COLO668 (cell line): ENCODE measurements around the gene CLEC10A.
"Not testable (repeated sequence)": the region's sequence is repeated elsewhere in the genome, so short reads cannot be mapped to it uniquely, and the experiment has no call there.

Experiments used
- DNase-seq: peaks from one replicate; lab custom pipeline; 2025; ENCODE audit not compliant: unreplicated experiment; lab: John Stamatoyannopoulos, UW

Gene CLEC10A, protein sequence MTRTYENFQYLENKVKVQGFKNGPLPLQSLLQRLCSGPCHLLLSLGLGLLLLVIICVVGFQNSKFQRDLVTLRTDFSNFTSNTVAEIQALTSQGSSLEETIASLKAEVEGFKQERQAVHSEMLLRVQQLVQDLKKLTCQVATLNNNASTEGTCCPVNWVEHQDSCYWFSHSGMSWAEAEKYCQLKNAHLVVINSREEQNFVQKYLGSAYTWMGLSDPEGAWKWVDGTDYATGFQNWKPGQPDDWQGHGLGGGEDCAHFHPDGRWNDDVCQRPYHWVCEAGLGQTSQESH

DNA sequence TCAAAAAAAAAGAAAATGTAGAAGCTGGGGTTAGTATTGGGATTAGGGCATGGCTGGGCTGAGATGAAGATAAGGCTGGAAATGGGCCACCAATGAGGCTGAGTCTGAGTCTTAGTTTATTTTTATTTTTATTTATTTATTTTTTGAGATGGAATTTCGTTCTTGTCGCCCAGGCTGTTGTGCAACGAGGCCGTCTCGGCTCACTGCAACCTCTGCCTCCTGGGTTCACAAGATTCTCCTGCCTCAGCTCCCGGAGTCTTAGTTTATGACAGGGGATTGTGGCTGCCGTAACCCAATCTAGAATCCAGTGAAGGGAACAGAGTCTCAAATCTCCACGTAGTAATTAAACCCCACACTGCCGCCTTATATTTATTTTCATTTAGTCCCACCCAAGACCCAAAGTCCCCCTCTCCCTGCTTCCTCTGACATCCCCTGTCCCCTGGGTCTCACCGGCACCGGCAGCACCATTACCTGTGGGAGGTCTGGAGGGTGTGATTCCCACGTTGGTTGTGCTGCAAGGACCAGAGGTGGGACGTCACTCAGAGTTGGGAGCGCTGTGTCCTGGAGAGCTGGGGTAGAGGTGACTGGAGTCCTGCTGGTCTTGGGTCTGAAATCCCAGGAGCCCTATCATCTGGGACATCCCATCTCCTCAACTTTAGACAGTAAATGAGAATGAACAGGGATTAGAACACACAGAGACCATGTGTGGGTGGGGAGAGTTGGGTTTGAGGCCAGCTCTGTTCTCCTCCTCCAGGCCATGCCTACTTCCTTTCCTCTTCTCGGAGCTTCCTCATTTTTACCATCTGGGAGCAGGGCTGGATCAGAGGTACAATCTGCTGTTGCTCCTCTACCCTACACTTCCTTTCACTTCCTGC, at the start of gene CLEC10A:
Gene CLEC10A (minus strand): TSS at position 671 of the 875 bp plus-strand sequence. CDS start 1,439 bp downstream, outside the sequence.
- no peak for DNase-seq

DNA sequence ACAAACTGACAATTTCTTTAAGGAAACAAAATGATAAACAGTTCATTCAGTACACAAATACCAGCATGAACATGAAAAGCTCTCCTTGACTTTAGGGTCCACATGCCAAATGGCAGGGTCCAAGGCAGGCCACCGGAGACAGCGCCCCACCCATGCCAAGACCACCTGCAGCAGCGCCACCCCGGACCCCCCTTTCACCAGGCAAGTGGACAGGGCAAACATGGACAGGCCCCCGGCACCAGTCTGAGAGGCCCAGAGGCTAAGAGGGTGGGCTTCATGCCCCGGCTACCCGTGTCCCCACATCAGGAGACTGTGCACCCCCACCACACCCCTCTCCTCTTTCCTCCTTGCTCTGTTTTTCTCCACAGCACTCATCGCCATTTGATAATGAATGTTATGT, 49.3 kb upstream of the CLEC10A start:
- no peak for DNase-seq

DNA sequence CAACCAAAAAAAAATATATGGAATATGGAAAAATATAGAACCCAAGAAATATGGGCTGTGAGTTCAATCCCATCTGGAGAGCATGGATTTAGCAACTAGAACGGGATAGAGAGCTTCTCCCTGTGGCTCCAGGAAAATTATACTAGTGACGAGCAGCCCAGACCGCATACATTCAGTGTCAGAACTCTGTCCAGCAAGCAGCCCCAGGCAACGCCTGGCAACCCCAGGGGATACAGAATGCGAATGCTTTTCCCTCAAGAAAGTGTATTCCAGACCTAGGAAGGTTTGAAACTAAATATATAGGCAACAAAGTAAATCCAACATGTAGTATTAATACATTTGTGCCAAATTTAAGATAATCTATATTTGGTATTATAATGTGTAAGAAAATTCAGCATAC, 48.1 kb upstream of the CLEC10A start:
- no peak for DNase-seq

DNA sequence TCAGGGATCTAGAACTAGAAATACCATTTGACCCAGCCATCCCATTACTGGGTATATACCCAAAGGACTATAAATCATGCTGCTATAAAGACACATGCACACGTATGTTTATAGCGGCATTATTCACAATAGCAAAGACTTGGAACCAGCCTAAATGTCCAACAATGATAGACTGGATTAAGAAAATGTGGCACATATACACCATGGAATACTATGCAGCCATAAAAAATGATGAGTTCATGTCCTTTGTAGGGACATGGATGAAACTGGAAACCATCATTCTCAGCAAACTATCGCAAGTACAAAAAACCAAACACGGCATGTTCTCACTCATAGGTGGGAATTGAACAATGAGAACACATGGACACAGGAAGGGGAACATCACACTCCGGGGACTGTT, 47.5 kb upstream of the CLEC10A start:
- not testable (repeated sequence) for DNase-seq

DNA sequence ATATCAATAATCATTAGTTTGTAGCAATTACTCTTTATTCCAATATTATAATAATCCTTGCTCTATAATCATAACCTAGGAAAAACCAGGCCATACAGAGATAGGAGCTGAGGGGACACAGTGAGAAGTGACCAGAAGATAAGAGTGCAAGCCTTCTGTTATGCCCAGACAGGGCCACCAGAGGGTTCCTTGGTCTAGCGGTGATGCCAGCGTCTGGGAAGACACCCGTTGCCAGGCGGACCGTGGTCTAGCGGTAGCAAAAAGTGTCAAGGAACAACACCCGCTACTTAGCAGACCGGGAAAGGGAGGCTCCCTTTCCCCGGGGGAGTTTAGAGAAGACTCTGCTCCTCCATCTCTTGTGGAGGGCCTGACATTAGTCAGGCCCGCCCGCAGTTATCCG, 46.3 kb upstream of the CLEC10A start:
- DNase-seq = not testable (repeated sequence)

DNA sequence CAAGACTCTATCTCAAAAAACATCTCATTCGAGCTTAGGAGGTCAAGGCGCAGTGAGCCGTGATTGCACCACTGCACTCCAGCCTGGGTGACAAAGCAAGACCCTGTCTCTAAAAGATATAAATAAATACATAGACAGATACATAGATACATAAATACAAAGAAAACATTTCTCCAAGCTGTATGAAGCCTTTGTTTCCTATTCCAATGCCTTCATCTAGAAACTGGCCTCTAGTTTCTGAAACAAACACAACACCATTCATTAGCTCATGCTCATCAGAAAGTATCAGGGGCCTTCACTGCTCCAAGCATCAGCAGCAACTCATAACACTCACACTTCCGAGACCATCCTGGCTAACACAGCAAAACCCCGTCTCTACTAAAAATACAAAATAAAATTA, 44.9 kb upstream of the CLEC10A start:
- DNase-seq = no peak

DNA sequence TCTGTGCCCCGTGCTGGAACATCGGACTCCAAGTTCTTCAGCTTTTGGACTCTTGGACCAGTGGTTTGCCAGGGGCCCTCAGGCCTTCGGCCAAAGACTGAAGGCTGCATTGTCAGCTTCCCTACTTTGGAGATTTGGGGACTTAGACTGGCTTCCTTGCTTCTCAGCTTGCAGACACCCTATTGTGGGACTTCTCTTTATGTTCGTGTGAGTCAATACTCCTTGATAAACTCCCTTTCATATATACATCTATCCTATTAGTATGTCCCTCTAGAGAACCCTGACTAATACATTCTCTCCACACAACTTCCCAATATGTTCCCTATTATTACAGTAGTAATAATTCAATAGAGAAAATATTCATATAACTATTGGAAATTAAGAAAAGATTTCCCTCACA, 43.8 kb upstream of the CLEC10A start:
- no peak for DNase-seq

DNA sequence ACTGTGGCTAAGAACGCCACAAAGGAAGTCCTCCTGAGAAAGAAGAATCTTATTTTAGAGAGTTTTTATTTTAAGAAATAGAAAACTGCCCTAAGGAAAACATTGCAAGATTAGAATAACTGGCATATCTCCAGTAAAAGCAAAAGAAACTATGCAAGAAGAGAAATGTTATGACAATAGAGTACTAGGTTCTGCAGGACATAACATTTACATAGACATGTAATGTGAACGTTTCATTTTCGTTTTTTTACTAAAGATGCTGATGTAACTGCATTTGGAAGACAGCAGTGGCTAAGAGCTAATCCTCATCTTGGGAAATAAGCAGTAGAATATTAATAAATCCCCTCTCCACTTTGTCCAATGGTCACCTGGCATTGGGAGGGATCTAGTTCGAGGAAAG, 42.3 kb upstream of the CLEC10A start:
- no peak for DNase-seq

DNA sequence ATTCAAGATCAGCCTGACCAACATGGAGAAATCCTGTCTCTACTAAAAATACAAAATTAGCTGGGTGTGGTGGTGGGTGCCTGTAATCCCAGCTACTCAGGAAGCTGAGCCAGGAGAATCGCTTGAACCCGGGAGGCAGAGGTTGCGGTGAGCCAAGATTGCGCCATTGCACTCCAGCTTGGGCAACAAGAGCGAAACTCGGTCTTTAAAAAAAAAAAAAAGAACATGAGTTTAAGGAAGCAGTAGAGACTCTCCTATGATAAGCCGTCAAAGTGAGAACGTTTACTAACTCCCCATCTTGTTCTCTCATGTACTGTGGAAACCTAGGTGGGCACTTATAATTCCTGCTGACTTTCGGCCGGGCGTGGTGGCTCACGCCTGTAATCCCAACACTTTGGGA, 40.6 kb upstream of the CLEC10A start:
- not testable (repeated sequence) for DNase-seq

DNA sequence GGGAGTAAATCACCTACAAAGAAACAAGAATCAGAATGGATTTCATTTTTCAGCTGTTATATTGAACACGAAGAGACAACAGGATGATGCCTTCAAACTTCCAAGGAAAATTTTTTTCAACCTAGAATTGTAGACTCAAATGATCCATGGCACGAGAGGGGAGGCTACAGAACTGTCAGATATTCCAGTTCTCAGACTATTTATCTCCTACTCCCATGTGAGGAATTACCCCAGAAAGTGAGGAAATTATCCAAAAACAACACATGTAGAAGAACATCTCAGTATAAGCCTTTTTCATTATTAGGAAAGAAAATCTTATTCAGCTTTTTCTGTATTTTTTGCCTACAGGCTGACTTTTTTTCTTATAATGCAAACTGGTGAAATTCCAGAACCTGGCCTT, 40.1 kb upstream of the CLEC10A start:
- DNase-seq = no peak

DNA sequence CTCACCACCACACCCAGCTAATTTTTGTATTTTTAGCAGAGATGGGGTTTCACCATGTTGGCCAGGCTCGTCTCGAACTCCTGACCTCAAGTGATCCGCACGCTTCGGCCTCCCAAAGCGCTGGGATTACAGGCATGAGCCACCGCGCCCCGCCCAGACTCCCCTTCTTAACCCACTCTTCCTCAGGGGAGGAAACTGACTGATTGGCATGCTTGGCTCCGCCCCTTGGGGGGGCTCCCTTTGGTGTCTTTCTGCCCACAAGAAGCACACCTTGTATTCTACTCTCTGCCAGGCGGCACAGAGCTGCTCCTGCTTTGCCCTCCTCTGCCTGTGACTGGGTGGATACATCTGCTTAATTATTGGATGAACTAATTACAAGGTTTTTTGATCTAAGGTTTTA, 39.3 kb upstream of the CLEC10A start:
- no peak for DNase-seq

DNA sequence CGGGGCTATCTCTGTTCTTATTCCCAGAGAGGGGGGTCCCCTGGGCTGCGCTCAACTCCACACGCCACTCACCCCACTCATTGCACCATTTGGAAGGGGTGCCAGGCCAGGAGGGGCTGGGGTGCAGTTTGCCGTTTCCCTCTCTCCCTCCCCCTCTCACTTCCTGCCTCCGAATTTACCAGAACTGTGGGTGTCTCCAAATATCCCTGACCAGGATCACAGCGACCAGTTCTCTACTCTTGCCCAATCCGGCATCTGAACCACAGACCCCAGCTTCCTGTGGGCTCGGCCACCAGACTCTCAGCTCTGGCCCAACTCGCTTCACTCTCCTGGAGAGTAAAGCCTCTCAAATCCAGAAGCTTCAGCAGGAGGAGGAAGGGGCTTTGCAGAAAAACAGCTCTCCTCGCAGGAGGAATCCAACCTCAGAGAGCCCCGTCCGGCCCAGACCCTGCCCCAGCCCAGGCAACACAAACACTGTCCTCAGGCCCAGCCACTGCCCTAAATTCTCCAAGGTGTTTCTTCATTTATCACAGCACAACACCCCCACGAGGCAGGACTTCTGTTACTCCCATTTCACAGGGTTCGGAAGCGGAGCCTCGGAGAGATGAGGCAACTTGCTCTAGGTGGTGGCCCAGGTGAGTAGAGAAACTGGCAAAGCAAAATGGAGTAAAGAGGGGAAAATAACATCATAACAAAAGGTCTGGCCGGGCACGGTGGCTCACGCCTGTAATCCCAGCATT, 35.0 kb upstream of the CLEC10A start:
- no peak for DNase-seq

DNA sequence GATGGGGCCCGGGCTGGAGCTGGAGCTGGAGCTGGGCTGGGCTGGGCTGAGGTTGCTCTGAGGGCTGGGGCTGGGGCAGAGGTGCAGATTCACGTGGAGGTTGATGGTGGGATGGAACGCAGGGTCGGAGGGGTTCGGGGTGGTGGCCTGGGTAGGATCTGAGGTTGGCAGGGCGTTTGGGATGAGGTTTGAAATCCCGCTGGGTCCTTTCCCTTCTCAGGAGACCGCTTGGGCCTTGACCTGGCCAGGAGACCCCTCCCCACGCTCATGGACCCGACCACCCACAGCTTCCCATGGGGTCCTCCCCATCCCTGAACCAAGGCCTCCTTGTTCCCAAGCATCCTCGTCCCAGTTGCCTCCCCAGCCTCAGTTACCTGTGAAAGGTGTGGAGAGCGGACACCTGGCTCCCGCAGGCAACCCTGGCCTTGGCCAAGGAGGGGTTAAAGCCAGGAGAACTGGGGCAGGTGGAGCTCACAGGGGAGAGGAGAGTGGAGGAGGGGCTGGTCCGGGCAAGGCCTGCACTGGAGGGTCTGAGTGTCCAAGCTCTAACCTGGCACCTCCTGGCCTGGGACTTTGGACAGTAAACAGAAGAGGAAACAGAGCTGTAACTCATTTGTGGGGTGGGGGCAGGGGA, 34.3 kb upstream of the CLEC10A start, which contains the start of gene ASGR2:
Gene ASGR2 (minus strand): TSS at position 582 of the 634 bp plus-strand sequence. CDS start 582 bp downstream, outside the sequence.
- no peak for DNase-seq

DNA sequence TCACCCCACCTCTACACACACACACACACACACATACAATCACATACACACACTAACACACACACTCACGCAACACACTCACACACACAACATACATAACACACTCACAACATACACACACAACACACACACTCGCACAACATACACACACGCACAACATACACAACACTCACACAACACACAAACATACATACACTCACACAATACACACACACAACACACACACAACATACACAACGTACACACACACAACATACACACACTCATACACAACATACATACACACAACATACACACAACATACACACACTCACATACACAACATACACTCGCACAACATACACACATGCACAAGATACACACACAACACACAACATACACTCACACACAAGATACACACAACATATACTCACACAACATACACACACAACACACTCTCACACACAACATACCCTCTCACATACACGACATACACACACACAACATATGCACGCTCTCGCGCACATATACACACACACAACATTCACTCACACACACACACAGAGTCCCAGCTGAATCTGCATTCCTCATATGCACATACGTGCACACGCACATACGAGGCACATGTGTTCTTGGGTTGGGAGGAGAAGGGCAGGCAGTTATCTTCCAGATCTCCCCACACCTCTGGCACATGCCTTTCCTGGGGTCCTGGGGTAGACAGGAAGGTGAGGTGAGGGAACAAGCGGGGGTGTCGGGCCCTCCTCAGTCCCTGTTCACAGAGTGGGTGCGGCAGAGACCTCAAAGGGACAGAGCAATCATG, 33.4 kb upstream of the CLEC10A start:
- no peak for DNase-seq

DNA sequence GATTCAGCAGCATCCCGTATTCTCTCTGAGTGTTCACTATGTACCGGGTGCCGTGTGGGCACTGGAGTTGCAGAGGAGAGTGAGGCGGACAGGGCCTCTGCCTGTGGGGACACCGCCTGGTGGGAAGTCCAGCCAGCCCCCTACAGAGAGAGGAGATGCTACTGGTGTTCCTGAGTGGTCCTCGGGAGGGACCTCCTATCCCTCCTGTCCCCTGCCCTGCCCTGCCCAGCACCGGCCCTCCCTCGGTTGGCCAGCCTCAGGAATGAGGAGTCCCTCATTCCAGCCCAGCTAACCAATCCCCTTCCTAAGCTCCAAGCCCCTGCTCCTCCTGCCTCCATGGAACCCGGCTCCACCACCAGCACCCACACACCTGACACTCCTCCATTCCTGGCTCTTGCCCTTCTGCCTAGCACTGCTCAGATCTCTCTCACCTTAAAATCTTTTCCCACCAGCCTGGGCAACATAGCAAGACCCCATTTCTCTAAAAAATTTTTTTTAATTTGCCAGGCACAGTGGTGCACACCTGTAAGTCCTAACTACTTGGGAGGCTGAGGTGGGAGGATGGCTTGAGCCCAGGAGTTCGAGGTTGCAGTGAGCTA, 32.6 kb upstream of the CLEC10A start:
- DNase-seq = no peak

DNA sequence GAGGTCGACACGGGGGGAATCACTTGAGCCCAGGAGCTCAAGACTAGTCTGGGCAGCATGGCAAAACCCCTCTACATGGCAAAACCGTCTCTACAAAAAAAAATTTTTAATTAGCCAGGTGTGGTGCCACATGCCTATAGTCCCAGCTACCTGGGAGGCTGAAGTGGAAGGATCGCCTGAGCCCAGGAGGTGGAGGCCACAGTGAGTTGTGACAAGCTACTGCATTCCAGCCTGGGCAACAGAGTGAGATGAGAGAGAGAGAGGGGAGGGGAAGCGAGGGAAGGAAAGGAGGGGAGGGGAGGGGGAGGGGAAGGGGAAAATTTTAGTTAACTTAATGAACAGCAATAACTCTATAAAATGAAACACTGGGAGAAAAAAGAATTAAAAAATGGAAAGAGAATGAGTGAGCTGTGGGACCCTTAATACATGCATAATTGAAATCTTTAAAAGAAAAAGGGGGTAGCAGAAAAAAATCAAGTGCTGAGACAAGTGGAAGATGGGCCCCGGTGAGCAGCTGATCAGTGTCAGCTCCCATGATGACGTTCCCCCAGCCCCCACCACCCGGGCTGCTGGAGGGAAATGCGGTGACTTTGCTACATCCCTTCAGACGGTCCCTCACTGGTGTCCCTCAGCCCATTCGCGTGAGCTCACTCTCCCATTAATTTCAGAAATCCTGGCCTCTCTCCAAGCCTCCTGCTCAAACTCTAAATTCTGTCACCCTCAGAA, 31.9 kb upstream of the CLEC10A start:
- no peak for DNase-seq

DNA sequence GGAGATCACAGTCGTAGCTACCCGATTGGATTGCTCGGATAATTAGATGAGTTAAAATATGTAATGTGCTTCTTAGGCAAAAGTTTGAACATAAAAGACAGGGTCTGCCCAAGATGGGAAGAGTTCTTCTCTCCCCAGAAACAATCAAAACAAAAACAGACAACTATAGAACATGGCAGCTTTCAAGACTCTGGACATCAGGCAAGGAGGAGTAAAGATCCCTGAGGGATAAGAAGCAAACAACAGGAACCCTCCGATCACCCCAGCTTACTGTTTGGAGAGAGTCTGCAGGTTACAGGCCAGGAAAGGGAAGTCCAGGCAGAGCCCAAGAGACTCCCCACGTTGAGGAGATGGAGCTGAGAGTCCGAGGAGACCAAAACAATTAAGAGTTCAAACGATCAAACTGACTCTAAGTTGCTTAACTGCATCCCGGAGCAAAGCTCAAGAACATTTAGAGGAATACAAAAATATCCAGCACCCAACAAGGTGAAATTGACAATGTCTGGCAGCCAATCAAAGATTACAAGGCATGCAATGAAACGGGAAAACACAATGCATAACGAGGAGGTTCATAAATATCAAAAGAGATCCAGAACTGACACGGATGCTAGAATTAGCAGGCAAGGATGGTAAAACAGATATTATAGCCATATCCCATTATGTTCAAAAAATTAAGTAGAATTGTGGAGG, 30.7 kb upstream of the CLEC10A start:
- DNase-seq = no peak

DNA sequence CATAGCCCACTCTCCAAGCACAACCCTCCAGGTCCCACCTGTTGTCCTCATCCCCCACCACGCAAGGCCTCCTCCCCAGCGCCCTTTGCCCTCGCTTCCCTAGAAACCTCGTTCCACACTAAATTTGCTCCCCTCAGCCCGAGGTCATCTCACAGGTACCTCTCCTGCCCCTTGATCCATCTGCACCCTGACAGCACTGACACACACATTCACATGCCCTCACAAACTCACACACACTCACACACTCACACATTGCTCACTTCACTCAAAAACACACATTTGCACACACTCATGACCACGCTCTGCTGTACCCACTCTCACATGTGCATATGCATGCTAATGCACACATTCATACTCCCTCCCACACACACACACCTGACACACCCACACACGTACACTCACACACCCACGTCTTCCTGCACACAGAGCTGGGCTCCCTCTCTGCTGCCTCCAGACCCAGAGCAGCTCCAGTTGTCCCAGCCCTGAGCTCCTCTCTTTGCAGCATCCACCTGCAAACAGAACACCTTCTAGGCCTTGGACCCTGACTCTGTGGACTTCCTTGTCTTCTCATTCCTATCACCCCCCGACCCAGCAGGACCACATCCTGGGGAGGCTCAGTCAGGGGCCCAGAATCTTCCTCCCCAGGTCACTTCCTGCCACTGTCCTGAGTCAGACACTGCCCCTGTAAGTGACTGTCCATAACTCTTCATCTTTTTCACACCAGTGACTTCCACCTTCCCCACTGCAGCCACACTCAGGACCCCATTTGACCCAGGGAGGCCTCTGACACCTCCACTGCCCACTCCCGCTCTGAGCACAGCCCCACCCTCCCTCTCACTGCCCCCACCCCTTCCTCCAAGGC, 29.6 kb upstream of the CLEC10A start:
- DNase-seq = no peak
